ENCODE measurements around the gene EFCAB14.
"Not testable (repeated sequence)": the region's sequence is repeated elsewhere in the genome, so short reads cannot be mapped to it uniquely, and the experiment has no call there.

EFCAB14 gene

DNA sequence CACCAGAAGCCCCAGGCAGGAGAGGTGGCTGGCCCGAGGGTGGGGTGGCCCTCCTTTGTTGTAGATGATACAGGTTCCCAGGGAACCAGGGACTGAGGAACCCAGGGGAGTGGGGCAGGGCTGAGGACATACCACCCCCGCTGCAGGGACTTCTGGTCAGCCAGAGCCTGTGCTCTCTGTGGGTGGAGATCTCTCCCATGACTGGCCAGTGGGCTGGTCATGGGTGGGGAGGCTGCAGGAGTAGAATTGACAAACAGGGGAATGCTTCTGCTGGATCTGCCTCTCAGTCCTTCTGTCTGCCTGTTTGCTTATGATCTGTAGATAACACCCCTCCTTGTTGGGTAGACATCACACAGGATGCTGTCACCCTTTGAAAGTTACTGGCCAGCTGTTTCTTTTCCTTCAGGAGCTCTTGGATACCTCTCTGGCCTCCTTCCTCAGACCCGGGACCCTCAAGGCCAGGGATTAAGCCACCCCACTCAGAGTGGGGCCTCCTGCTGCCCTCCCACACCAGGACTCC lies 2.8 kb upstream of the EFCAB14 start:
- DNase-seq, result no peak

DNA sequence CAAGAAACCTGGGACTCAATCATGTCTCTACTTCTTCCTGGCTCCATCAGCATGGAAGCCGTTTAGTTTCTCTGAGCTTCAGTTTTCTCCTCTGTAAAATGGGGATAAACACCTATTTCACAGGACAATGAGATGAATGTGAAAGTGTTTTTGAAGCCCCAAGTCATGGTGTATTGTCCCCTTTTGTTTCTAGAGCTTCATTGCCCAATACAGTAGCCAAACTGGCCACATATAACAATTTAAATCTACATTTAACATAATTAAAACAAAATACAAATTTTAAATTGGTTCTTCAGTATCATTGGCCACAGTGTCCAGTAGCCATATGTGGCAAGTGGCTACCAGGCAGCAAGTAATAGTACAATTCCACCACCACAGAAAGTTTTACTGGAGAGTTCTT lies 2.3 kb upstream of the EFCAB14 start:
- no peak for DNase-seq

- not testable (repeated sequence) for DNase-seq
Measured at GRCh38 chr1:46720319-46720718, 1.4 kb upstream of the EFCAB14 start.

- no peak for DNase-seq
Measured at GRCh38 chr1:46719689-46720088, 775 bp upstream of the EFCAB14 start.

DNA sequence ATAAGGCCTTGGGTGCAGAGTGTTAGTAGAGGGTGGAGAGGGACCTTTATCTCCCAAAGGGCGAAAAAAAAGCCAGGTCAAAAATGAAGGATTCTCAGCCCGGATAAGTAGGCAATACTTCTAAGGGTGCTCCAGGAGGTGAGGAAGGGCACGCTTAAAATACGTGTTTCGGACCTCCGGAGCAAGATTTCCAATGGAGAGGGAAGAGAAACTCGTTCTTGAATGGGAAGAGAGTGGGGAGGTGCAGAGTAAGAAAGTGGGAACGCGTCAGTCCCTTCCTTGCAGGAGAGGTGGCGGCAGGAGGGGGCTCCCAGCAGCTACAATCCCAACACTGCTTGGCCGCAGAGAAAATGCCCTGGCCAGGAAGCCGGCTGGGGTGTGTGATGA lies 581 bp downstream of the EFCAB14 start:
- no peak for DNase-seq

GRCh38 chr1:46717654-46718053 lies 1.3 kb downstream of the EFCAB14 start:
- DNase-seq, result no peak

DNA sequence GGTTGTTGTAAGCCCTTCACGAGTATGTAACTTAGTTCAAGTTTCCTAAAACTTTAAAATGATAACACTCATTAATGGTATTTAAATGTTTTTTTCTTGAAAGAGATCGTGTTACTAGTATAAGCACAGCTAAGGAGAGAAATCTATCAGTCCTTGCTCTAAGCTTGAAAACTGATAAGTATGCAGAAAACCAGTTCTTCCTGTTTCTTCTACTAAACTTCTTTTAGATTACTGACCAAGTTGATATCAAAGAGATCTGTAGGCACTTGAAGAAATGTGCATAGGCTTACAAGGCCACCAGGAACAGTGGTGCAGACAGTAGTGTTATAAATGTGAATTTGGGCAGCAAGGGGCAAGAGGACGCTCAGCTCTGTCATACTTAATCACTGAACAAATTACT lies 3.9 kb downstream of the EFCAB14 start:
- DNase-seq, result no peak

GRCh38 chr1:46708121-46708520 lies 10.8 kb downstream of the EFCAB14 start:
- DNase-seq, result no peak

DNA sequence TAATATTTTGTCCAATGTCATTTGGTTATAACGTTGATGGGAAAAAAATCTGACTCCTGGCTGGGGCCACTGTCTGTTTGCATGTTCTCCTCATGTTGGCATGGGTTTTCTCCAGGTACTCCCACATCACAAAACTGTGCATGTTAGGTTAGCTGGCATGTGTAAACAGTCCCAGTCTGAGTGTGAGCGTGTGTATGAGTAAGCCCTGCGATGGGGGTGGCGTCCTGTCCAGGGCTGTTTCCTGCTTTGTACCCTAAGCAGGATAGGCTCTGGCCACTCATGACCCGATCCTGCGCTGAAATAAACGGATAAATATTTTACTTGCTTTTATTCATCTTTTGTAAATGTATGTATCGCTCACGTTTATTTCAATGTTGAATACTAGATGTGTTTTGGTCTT lies 13.5 kb downstream of the EFCAB14 start:
- no peak for DNase-seq

GRCh38 chr1:46703927-46704641 lies 14.8 kb downstream of the EFCAB14 start:
- no peak for DNase-seq

GRCh38 chr1:46699666-46700065 lies 19.2 kb downstream of the EFCAB14 start:
- DNase-seq, result no peak

- DNase-seq, result no peak
Measured at GRCh38 chr1:46697053-46697452, 21.9 kb downstream of the EFCAB14 start.

DNA sequence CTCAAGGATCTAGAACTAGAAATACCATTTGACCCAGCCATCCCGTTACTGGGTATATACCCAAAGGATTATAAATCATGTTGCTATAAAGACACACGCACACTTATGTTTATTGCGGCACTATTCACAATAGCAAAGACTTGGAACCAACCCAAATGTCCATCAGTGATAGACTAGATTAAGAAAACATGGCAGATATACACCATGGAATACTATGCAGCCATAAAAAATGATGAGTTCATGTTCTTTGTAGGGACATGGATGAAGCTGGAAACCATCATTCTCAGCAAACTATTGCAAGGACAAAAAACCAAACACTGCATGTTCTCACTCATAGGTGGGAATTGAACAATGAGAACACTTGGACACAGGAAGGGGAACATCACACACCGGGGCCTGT lies 24.2 kb downstream of the EFCAB14 start:
- not testable (repeated sequence) for DNase-seq

DNA sequence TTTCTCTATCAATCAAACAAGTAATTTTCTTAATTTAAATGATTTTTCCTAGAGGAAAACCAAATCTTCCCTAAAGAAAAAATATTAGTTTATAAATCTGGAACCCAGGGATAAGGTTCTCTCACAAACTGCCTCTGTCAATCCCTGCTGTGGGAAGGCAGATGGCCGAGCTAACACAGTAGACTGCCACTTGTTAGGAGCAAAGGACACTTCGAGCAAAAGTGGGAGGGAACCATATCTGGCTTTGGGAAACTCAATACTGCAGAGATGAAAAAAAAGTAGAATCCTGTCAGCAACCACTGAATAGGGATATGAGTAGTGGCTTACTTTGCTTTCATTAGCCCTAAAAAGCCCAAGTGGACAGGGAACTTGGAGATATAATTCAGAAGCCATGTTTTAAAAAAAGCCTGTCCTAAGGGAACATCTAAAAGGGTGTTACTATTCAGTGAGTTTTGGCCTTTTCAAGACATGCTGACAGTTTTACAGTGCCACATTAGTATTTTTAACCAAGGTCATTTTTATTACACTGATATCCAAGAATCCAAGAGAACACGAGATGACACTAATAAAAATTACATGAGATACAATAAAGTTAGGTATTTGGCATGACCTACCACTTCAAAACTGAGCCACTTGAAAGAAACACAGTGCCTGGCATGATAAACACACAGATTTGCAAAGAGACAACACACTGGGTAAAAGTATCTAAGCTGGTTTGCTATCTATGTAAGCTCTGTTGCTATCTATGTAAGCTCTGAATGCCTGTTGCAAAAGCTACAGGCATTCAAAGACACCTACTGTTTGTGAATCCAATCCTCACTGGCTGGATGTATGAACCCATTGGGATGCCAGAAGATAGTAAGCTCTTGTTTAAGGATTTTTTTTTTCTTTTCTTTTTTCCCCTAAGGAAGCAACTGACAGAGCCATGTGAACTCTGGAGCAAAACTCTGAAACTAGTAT lies 25.8 kb downstream of the EFCAB14 start:
- DNase-seq, result no peak

- DNase-seq, result no peak
Measured at GRCh38 chr1:46691997-46692790, 26.7 kb downstream of the EFCAB14 start.

- DNase-seq, result peak; percentile 6
Measured at GRCh38 chr1:46690931-46691421, 27.9 kb downstream of the EFCAB14 start.

DNA sequence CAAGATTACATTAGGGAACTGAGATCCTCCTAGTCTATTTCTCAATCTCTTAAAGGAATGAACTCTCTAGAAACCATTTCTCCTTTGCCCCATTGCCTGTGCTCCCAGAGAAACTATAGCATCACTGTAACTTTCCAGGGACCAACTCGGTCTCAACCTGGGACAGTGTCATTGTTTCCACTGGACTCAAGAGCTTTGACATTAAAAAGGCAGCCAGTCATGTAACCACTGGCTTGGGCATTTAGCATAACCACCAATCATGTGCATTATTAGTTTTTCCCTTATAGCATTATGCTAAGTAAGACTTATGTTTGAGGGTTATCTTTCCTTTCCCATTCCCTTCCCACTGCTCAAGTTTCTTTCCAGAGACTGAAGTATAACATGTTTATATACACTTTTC lies 29.0 kb downstream of the EFCAB14 start:
- DNase-seq, result no peak

- no peak for DNase-seq
Measured at GRCh38 chr1:46689356-46689755, 29.6 kb downstream of the EFCAB14 start.

- DNase-seq, result peak; percentile 4
Measured at GRCh38 chr1:46687921-46688509, 30.9 kb downstream of the EFCAB14 start.

GRCh38 chr1:46687093-46687659 lies 31.7 kb downstream of the EFCAB14 start:
- DNase-seq, result peak; percentile 42

- no peak for DNase-seq
Measured at GRCh38 chr1:46686255-46686654, 32.7 kb downstream of the EFCAB14 start.

- no peak for DNase-seq
Measured at GRCh38 chr1:46684670-46685069, 34.2 kb downstream of the EFCAB14 start.
